GM12878 (cell line): ENCODE data around the gene DNAH8. TPM values are rescaled to one million over a fixed set of nuclear protein-coding genes. Genes with fewer than 3 reads are reported as not detected.

ENCODE experiments used
- ATAC-seq: fragments of 200-7000 bp; cut with Tn5 transposase; 3 replicates; pipeline ENCODE4 v1.9.1; 2020; ENCODE audit warnings: mild to moderate bottlenecking, moderate library complexity
- BruUV-seq: library from RNA; stranded (reverse); fragments of 400-500 nt; replicated peaks from 2 replicates; lab custom pipeline; 2021; lab: Mats Ljungman, UMichigan
- CTCF ChIA-PET: fragments of 300-600 bp; sonication (Branson Sonifier 250); formaldehyde crosslinking; extraction: SDS; loops from one replicate; lab custom pipeline; 2021; ENCODE audit warnings: inconsistent platforms; lab: Yijun Ruan, JAX
- POLR2A ChIA-PET: fragments of 350-600 bp; formaldehyde crosslinking; extraction: SDS; loops from one replicate; lab custom pipeline; 2021; ENCODE audit warnings: inconsistent platforms; lab: Charles Lee
- RAD21 ChIA-PET: fragments of 300-600 bp; sonication (Branson Sonifier 250); formaldehyde crosslinking; loops from one replicate; lab custom pipeline; 2023; ENCODE audit warnings: antibody characterized with exemption; ENCODE audit not compliant: unreplicated experiment; lab: Charles Lee
- SMC1A ChIA-PET: fragments of 300-600 bp; sonication (Branson Sonifier 250); formaldehyde crosslinking; loops from one replicate; lab custom pipeline; 2023; ENCODE audit not compliant: unreplicated experiment, uncharacterized antibody; lab: Charles Lee
- DNase-seq: peaks from one replicate; pipeline ENCODE4 v3.0.0-alpha.2; 2011; ENCODE audit warnings: low read depth, low spot score
- FAIRE-seq: peaks from 3 replicates; lab custom pipeline; 2011; peaks lifted over from hg19 to GRCh38; lab: Jason Lieb, UNC
- H2AFZ ChIP-seq: 2 replicates; pipeline ENCODE4 v1.6.0; 2011; ENCODE audit warnings: low read depth, low read length, control low read depth; ENCODE audit not compliant: control insufficient read depth
- H3K27ac ChIP-seq: 2 replicates; pipeline ENCODE4 v1.5.1; 2011; ENCODE audit warnings: control low read depth; ENCODE audit not compliant: control insufficient read depth, insufficient read depth
- H3K27me3 ChIP-seq, 2 experiments: replicated peaks in 1 of 2; 2 replicates each; pipeline versions ENCODE4 v1.6.0 to v1.6.1; 2011; ENCODE audit warnings: low read length in 1 of 2; ENCODE audit not compliant: control insufficient read depth in 2 of 2, insufficient read depth in 2 of 2
- H3K36me3 ChIP-seq, 2 experiments: 2 replicates each; pipeline ENCODE4 v1.5.1; 2011; ENCODE audit warnings: low read length in 1 of 2; ENCODE audit not compliant: control insufficient read depth in 2 of 2, insufficient read depth in 2 of 2
- H3K4me1 ChIP-seq: 2 replicates; pipeline ENCODE4 v1.6.1; 2011; ENCODE audit warnings: mild to moderate bottlenecking, low read length, moderate library complexity, mixed read lengths; ENCODE audit not compliant: control insufficient read depth, insufficient read depth
- H3K4me2 ChIP-seq: 2 replicates; pipeline ENCODE4 v1.6.0; 2011; ENCODE audit warnings: control low read depth; ENCODE audit not compliant: control insufficient read depth, insufficient read depth
- H3K4me3 ChIP-seq: fragments of 200-600 bp; sonication (generic); 2 replicates; pipeline ENCODE4 v1.5.1; 2016
- H3K79me2 ChIP-seq: 2 replicates; pipeline ENCODE4 v1.6.0; 2011; ENCODE audit warnings: low read length; ENCODE audit not compliant: control insufficient read depth, insufficient read depth
- H3K9ac ChIP-seq: 2 replicates; pipeline ENCODE4 v1.8.0; 2011; ENCODE audit warnings: low read length, control low read depth, mixed read lengths; ENCODE audit not compliant: control insufficient read depth, insufficient read depth
- H3K9me3 ChIP-seq: replicated peaks from 3 replicates; pipeline ENCODE4 v1.5.1; 2011; ENCODE audit warnings: mild to moderate bottlenecking, low read length; ENCODE audit not compliant: control insufficient read depth, insufficient read depth
- H4K20me1 ChIP-seq: 2 replicates; pipeline ENCODE4 v1.6.0; 2011; ENCODE audit not compliant: control insufficient read depth, insufficient read depth
- ATF2 ChIP-seq: IDR thresholded peaks from 2 replicates; pipeline ENCODE4 v1.6.1; 2012; ENCODE audit warnings: low read length, inconsistent platforms
- POLR2A ChIP-seq: IDR thresholded peaks from 2 replicates; pipeline ENCODE4 v1.6.1; 2011; ENCODE audit warnings: low read depth, mild to moderate bottlenecking, low read length
- POU2F2 ChIP-seq: IDR thresholded peaks from 3 replicates; pipeline ENCODE4 v1.6.1; 2011; ENCODE audit warnings: low read depth, mild to moderate bottlenecking, low read length, borderline replicate concordance
- RELB ChIP-seq: fragments of 450-650 bp; IDR thresholded peaks from 2 replicates; pipeline ENCODE4 v1.6.1; 2017; ENCODE audit warnings: low read depth, mild to moderate bottlenecking, moderate library complexity
- SMC3 ChIP-seq: IDR thresholded peaks from 2 replicates; pipeline ENCODE4 v1.6.1; 2011; ENCODE audit warnings: low read length, improper control_type of control experiment, borderline replicate concordance
- TARDBP ChIP-seq: IDR thresholded peaks from 2 replicates; pipeline ENCODE4 v1.6.1; 2016; ENCODE audit warnings: borderline replicate concordance
- WGBS: methylation state at CpG from one replicate; pipeline ENCODE4 v1.1.6; 2016; ENCODE audit warnings: low lambda C conversion rate; ENCODE audit not compliant: insufficient replicate concordance, insufficient coverage; ENCODE audit errors: missing lambda C conversion rate; 5-methylcytosine and 5-hydroxymethylcytosine counted together
- in situ Hi-C: fragments of 300-500 bp; cut with MboI; formaldehyde crosslinking; loops from 9 replicates; pipeline ENCODE4 v1.14.3; 2018; ENCODE audit warnings: mixed read lengths
- intact Hi-C: fragments of 100-400 bp; cut with micrococcal nuclease; formaldehyde crosslinking; loops from one replicate; pipeline ENCODE4 v1.14.2; 2022; ENCODE audit not compliant: unreplicated experiment
- polyA plus RNA-seq, 11 experiments: library from polyadenylated mRNA; depleted of rRNA in 4 of 11; unstranded in 6 of 11; stranded (reverse) in 5 of 11; fragments of >200 nt; fragmentation: Nextera tagmentation in 4 of 11; fragmentation: Illumina TruSeq in 1 of 11; extraction: Ambion mirVana in 4 of 11; extraction: Trizol in 1 of 11; gene quantifications; 1 replicate in 1 of 11; 2 replicates in 10 of 11; pipeline versions ENCODE4 v1.2.1 to v1.2.3, GENCODE V29; 2011 to 2016; ENCODE audit warnings: inconsistent platforms in 2 of 11, missing spikeins in 2 of 11, low read depth in 1 of 11
- total RNA-seq, 4 experiments: library from RNA; depleted of rRNA in 3 of 4; stranded (reverse); fragments of >200 nt in 3 of 4; fragmentation: Illumina TruSeq in 1 of 4; extraction: Trizol in 1 of 4; gene quantifications; 2 replicates each; pipeline versions ENCODE4 v1.2.1 to v1.2.3, GENCODE V29; 2013 to 2021

DNAH8 gene
- total and polyA plus RNA-seq, 10 of the 15 experiments (the other 5 are each of a cell fraction or from before 2014, with no cell fraction given) = 0.02 to 0.34 (median 0.10) TPM; not detected in 3

GRCh38 chr6:38876475-38876874 lies 161.4 kb downstream of the DNAH8 start:
- Histone ChIP-seq H3K4me1 (no peaks in the 10 kb centered on the region), H3K27ac (no peak overlapping the region), H3K4me2 (no peak overlapping the region), H3K27me3 (no peaks in the 10 kb centered on the region; a peak in 1 of 4 replicates), H3K9ac (no peak overlapping the region), H3K4me3 (no peak overlapping the region), H3K36me3 (no peaks in the 10 kb centered on the region), H4K20me1 (no peaks in the 10 kb centered on the region), H2AFZ (no peak overlapping the region), H3K79me2 (no peaks in the 10 kb centered on the region), H3K9me3 (no peaks in the 10 kb centered on the region)
- DNase-seq = no peak
- POLR2A ChIA-PET = no interaction called here
- FAIRE-seq = no peak
- in situ Hi-C loops (no loop called here), intact Hi-C loops (loop anchor here (10.0 kb wide), 1 partner anchor 288 kb away; no protein-coding TSS in a partner anchor)
- no peak for ATAC-seq
- TF ChIP-seq RELB (no peak), TARDBP (no peak), POLR2A (no peak), POU2F2 (no peak), SMC3 (no peak), ATF2 (no peak)
- CTCF ChIA-PET = interaction anchor here (1.6 kb wide), 1 partner anchor 30 kb away, joined by 3 read pairs; no protein-coding TSS in a partner anchor
- SMC1A ChIA-PET = no interaction called here
- RAD21 ChIA-PET = no interaction called here
- no TSS peak for BruUV-seq
- WGBS = 73% methylated on average over 7 of the region's 7 CpGs
